Colon (tissue), 2 donors: Measurements from ENCODE around the gene SUCNR1.
"Not testable (repeated sequence)": the region's sequence is repeated elsewhere in the genome, so short reads cannot be mapped to it uniquely, and the experiment has no call there.

Source experiments
- FAIRE-seq: peaks from 2 replicates; lab custom pipeline; 2012; peaks lifted over from hg19 to GRCh38; lab: Jason Lieb, UNC
- donor health status: control.
- donor health status: control.

The SUCNR1 gene

GRCh38 chr3:151900884-151901643 is 27.6 kb downstream of the SUCNR1 start:
- FAIRE-seq = no peak

DNA sequence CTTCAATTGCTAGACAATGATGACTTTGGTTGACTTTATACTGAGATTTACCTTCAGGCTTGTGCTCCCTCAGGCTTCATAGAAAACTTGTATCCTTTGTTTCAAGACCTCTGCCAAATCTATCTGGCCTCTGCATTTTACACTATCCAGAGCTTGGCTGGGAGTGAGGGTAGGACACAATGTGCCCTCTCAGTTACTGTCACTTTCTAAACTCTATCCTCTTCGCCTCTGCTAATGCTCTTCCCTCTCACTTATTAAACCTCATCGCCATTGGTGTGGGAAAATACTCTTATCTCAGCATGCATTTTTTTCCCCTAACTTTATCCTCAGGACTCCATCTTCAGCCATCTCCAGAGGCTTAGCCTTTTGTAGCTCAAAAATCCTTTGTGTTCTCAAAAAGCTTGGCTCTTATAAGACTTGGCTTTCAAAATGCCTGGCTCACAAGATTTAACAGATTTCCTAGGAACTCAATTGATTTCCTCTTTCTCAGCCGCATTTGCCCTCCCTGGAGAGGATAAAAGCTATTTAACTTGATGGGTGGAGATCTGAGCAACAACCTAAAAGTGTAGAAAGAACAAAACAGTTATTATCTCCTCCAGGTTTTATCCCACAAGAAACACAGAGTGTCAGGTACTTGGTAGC is 28.3 kb downstream of the SUCNR1 start:
- FAIRE-seq = no peak

GRCh38 chr3:151903501-151903991 is 30.1 kb downstream of the SUCNR1 start:
- no peak for FAIRE-seq

DNA sequence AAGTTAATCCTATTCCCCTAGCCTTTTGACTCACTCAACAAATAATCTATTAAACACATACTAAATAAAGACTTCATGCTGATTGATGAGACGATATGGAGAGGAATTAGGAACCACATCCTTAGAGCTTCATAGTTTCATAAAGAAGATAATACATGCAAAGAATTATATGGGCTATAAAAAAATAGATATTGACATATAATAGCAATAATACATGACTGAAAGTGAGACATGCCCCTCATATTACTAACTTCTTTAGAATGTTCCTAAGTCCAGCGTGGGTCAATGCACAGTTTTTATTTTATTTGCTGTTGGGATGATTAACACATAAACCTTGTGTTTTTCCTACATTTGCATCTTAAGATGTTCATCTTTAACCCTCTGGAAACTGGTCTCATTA is 32.2 kb downstream of the SUCNR1 start:
- FAIRE-seq = no peak

GRCh38 chr3:151906751-151907150 is 33.3 kb downstream of the SUCNR1 start:
- no peak for FAIRE-seq

- FAIRE-seq = no peak
These were observed 35.0 kb downstream of the SUCNR1 start for GRCh38 chr3:151908399-151908798.

DNA sequence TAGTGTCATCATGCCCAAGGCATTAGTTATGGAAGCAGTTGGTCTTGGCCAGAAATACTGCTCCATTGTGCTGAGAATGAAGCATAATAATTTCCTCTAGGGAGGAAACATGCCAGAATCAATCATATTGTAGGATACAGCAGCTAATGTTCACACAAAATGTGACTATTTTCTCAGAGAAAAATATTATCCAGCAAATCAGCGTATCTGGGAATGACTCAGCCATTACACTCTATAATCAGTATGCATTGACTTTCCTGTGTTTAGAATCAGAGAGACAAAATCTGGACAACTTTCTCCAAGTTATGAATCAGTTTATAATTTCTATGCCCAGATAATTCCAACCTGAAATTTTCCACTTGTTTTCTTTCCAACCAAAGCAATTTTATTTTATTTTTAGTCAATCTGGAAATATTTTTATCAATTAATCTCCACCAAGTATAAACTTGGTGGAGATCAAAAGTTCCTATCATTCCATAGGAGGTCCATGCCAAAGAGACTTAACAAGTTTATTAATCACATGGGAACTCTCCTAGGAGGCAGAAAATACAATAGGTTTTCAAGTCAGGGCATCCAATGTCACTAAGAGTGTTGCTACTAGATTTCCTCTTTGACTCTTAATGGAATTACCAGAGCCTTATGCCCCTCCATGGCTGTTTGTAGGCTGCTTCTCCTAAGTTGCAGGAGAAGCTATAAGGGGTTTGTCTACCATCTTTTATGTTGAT is 36.4 kb downstream of the SUCNR1 start:
- FAIRE-seq = no peak

DNA sequence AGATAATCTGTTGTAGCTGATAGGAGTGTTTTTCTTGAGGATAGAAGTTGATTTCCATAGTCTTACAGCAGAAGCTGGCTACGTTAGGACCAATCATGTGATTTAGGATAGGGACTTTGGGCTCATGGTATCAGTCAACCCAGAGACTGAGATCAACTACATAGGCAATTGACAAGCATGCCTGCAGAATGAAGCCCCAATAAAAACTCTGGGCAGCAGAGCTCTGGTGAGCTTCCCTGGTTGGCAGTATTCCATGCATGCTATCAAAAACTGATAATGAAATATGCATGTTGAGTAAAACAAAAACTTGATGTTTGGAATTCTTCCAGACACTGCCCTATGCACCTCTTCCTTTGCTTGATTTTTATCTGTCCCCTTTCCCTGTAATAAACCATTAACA is 38.0 kb downstream of the SUCNR1 start:
- FAIRE-seq = no peak

DNA sequence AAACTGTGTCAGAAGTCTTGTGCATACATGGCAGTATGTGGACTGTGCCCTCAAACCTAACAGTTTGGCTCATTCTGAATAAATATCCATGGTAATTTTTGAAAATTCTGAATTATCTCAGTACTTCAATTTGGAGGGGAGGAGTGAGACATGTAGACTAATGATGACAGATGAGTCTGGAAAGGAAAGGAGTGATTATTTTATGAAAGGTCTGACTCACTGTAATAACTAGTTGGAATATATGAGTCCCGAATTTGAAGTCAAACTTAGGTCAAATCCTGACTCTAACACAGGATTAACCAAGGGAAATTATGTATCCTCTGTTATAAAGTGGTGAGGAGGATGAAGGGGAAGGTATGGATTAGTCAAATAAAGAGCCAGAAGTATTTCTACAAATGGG is 38.6 kb downstream of the SUCNR1 start:
- FAIRE-seq = no peak

GRCh38 chr3:151916781-151917180 is 43.3 kb downstream of the SUCNR1 start:
- no peak for FAIRE-seq

- FAIRE-seq = no peak
These were observed 45.0 kb downstream of the SUCNR1 start for GRCh38 chr3:151918253-151919029.

DNA sequence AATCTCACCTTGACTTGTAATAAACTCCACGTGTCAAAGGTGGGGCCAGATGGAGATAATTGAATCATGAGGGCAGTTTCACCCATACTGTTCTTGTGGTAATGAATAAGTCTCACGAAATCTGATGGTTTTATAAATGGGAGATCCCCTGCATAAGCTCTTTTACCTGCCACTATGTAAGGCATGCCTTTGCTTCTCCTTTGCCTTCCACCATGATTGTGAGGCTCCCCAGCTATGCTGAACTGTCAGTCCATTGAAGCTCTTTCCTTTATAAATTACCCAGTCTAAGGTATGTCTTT is 45.5 kb downstream of the SUCNR1 start:
- no peak for FAIRE-seq

GRCh38 chr3:151919446-151919845 is 46.0 kb downstream of the SUCNR1 start:
- no peak for FAIRE-seq

GRCh38 chr3:151923901-151924300 is 50.5 kb downstream of the SUCNR1 start:
- no peak for FAIRE-seq

- no peak for FAIRE-seq
These were observed 51.3 kb downstream of the SUCNR1 start for GRCh38 chr3:151924753-151925152.

DNA sequence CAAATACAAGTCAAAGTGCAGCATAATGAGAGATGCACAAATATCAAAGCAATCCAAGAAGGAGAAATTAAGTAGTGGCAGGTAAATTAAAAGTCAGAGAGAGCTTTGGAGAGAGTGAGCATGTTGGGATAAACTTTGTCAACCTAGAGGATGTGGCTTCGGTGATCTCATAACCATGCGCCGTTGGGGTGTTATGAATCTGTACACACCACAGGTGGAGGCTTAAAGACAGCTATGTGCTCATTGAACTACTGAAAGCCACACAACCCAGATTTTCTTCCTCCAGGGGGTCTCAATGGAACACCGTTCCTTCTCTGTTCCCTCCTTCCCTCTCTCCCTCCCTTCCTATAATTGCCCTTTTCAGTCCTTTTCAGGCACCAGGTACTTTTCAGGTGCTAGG is 52.0 kb downstream of the SUCNR1 start:
- FAIRE-seq = no peak

DNA sequence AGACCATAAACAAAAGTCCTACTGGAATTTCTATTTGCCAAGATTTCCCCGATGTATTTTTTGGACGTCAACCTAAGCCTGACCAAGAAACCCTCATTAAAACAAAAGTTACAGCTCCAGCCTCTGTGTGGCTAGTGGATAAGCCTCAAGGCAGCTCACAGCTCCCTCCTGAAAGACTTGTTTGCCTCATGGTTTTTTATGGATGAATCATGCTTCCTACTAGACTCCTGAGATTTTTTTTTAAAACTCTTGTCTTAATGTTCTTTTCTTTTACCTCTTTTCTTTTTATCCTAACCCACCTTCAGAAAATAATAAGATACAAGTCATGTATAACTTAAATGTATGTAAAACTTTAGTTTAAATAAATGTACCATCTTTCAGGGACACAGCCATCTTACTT is 52.4 kb downstream of the SUCNR1 start:
- FAIRE-seq = no peak

- FAIRE-seq = no peak
These were observed 53.5 kb downstream of the SUCNR1 start for GRCh38 chr3:151926956-151927355.

GRCh38 chr3:151927915-151928525 is 54.6 kb downstream of the SUCNR1 start:
- FAIRE-seq = not testable (repeated sequence)

DNA sequence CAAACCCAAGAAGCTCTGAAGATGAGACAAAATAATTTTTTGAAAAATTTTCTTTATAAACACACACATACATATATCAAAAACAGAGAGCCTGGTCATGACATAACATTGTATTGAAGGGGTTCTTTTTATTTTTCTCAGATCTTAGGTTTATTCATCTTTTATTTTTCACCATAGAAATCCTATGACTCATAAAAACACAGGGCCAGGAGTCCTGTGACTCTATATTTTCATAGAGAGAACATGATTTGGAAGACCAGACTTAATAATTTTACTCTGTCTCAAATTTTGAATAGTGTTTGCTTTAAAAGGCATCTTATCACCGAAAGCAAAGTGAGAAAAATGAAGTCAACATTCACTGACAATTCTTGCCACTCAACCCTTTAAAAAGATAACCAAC is 57.7 kb downstream of the SUCNR1 start:
- no peak for FAIRE-seq

DNA sequence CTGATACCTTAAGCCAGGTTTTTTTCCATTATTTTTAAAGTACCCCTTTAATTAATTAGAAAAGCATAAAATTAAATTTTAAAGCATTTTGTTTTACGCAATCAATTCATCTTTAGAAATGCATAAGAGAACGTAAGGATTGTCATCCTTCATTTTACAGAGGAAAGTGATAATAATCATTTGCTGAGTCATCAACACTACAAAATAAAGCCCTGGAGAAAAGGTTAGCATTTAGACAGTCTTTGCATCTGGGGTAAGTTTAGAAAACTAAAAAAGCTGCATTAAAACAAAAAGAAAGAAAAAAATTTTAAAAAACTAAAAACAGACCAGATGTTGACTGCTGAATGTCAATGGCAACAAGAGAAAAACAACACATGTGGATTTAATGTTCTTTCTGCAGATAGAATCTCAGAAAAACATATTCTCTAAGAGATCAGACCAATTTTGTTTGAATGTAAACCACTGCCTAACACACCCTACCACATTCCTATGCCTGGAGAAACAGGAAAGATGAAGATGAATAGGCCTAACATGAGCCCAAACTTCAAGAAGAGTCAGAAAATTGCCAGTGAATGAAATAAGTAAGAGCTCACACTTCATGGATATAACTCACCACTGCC is 59.9 kb downstream of the SUCNR1 start:
- no peak for FAIRE-seq
